H9 (cell line): ENCODE data around the gene RAB6A. TPM values are rescaled to one million over a fixed set of nuclear protein-coding genes. Genes with fewer than 3 reads are reported as not detected.

Experiments
- DNase-seq: peaks from one replicate; pipeline ENCODE4 v3.0.0-alpha.2; 2017
- H2AFZ ChIP-seq: one replicate; pipeline ENCODE4 v1.6.1; 2013; ENCODE audit warnings: mild to moderate bottlenecking, low read length, control low read depth, moderate library complexity
- H2AK5ac ChIP-seq: 2 replicates; pipeline ENCODE4 v1.6.1; 2013; ENCODE audit warnings: low read length, control low read depth, mixed read lengths; ENCODE audit not compliant: insufficient read length
- H2BK120ac ChIP-seq: one replicate; pipeline ENCODE4 v1.6.1; 2013; ENCODE audit warnings: low read depth, mild to moderate bottlenecking, low read length, control low read depth, inconsistent platforms; ENCODE audit not compliant: poor library complexity, severe bottlenecking
- H2BK12ac ChIP-seq: 2 replicates; pipeline ENCODE4 v1.6.1; 2013; ENCODE audit warnings: low read length, control low read depth, mixed read lengths, low read depth; ENCODE audit not compliant: insufficient read length
- H2BK15ac ChIP-seq: 2 replicates; pipeline ENCODE4 v1.6.1; 2013; ENCODE audit warnings: low read depth, low read length, control low read depth
- H2BK20ac ChIP-seq: one replicate; pipeline ENCODE4 v1.6.1; 2013; ENCODE audit warnings: low read depth, mild to moderate bottlenecking, low read length, control low read depth, inconsistent platforms; ENCODE audit not compliant: poor library complexity, severe bottlenecking
- H2BK5ac ChIP-seq: 2 replicates; pipeline ENCODE4 v1.6.1; 2013; ENCODE audit warnings: low read length, control low read depth, mixed read lengths; ENCODE audit not compliant: insufficient read length
- H3K14ac ChIP-seq: 2 replicates; pipeline ENCODE4 v1.6.1; 2013; ENCODE audit warnings: low read length, control low read depth; ENCODE audit not compliant: insufficient read depth
- H3K18ac ChIP-seq: 2 replicates; pipeline ENCODE4 v1.6.1; 2013; ENCODE audit warnings: low read depth, mild to moderate bottlenecking, mixed read lengths, low read length, control low read depth; ENCODE audit not compliant: insufficient read length
- H3K23ac ChIP-seq: 2 replicates; pipeline ENCODE4 v1.6.1; 2013; ENCODE audit warnings: low read length, control low read depth, mixed read lengths, low read depth; ENCODE audit not compliant: insufficient read length
- H3K23me2 ChIP-seq: 2 replicates; pipeline ENCODE4 v1.6.1; 2013; ENCODE audit warnings: low read depth, mild to moderate bottlenecking, mixed read lengths, low read length, control low read depth; ENCODE audit not compliant: insufficient read length, poor library complexity, severe bottlenecking
- H3K27ac ChIP-seq: 2 replicates; pipeline ENCODE4 v1.5.1; 2013; ENCODE audit warnings: low read length, control low read depth, mixed read lengths, low read depth; ENCODE audit not compliant: insufficient read length
- H3K27me3 ChIP-seq: 2 replicates; pipeline ENCODE4 v1.6.1; 2013; ENCODE audit warnings: low read length, control low read depth, inconsistent platforms; ENCODE audit not compliant: insufficient read depth
- H3K4ac ChIP-seq: 2 replicates; pipeline ENCODE4 v1.6.1; 2013; ENCODE audit warnings: low read depth, mild to moderate bottlenecking, control low read depth, inconsistent platforms, low read length, moderate library complexity
- H3K4me1 ChIP-seq: 2 replicates; pipeline ENCODE4 v1.6.1; 2013; ENCODE audit warnings: low read length, control low read depth, inconsistent platforms; ENCODE audit not compliant: insufficient read depth
- H3K4me2 ChIP-seq: 2 replicates; pipeline ENCODE4 v1.6.1; 2013; ENCODE audit warnings: low read length, control low read depth, mixed read lengths; ENCODE audit not compliant: insufficient read length, insufficient read depth
- H3K56ac ChIP-seq: 2 replicates; pipeline ENCODE4 v1.6.1; 2013; ENCODE audit warnings: low read depth, mild to moderate bottlenecking, mixed read lengths, low read length, control low read depth; ENCODE audit not compliant: insufficient read length
- H3K79me1 ChIP-seq: 2 replicates; pipeline ENCODE4 v1.6.1; 2013; ENCODE audit warnings: low read depth, mild to moderate bottlenecking, moderate library complexity, low read length, control low read depth, inconsistent platforms; ENCODE audit not compliant: insufficient read depth, poor library complexity, severe bottlenecking
- H3K79me2 ChIP-seq: 2 replicates; pipeline ENCODE4 v1.6.1; 2013; ENCODE audit warnings: low read length, control low read depth, inconsistent platforms; ENCODE audit not compliant: insufficient read depth
- H3K9ac ChIP-seq: 2 replicates; pipeline ENCODE4 v1.6.1; 2013; ENCODE audit warnings: low read length, control low read depth, mixed read lengths; ENCODE audit not compliant: insufficient read length; ENCODE audit errors: extremely low read depth
- H3K9me3 ChIP-seq: one replicate; pipeline ENCODE4 v1.6.1; 2013; ENCODE audit warnings: low read depth, low read length, inconsistent platforms; ENCODE audit not compliant: control insufficient read depth
- H3T11ph ChIP-seq: one replicate; pipeline ENCODE4 v1.6.1; 2013; ENCODE audit warnings: mild to moderate bottlenecking, low read length, control low read depth, inconsistent platforms
- H4K20me1 ChIP-seq: one replicate; pipeline ENCODE4 v1.6.1; 2013; ENCODE audit not compliant: control insufficient read depth, insufficient read length, insufficient read depth
- H4K5ac ChIP-seq: 2 replicates; pipeline ENCODE4 v1.6.1; 2013; ENCODE audit warnings: low read depth, mild to moderate bottlenecking, mixed read lengths, low read length, control low read depth; ENCODE audit not compliant: insufficient read length
- H4K8ac ChIP-seq: replicated peaks from 2 replicates; pipeline ENCODE4 v1.6.1; 2013; ENCODE audit warnings: low read length, control low read depth, mixed read lengths, low read depth; ENCODE audit not compliant: insufficient read length
- H4K91ac ChIP-seq: 2 replicates; pipeline ENCODE4 v1.6.1; 2013; ENCODE audit warnings: low read depth, mild to moderate bottlenecking, moderate library complexity, mixed read lengths, low read length, control low read depth; ENCODE audit not compliant: insufficient read length
- H3K27ac Mint-ChIP-seq, 3 experiments: 2 replicates in 2 of 3; 3 replicates in 1 of 3; pipeline ENCODE4 v1.8.0; 2020 to 2021; ENCODE audit warnings: mixed read lengths in 3 of 3, mild to moderate bottlenecking in 1 of 3, moderate library complexity in 1 of 3
- H3K27me3 Mint-ChIP-seq: 2 replicates; pipeline ENCODE4 v1.8.0; 2021; ENCODE audit warnings: low read depth, mild to moderate bottlenecking, moderate library complexity, mixed read lengths
- H3K36me3 Mint-ChIP-seq, 3 experiments: 2 replicates in 2 of 3; 3 replicates in 1 of 3; pipeline ENCODE4 v1.8.0; 2020 to 2021; ENCODE audit warnings: low read depth in 3 of 3, mixed read lengths in 3 of 3; ENCODE audit not compliant: insufficient read depth in 1 of 3
- H3K4me1 Mint-ChIP-seq, 2 experiments: 2 replicates each; pipeline ENCODE4 v1.8.0; 2020; ENCODE audit warnings: mixed read lengths in 2 of 2
- H3K4me3 Mint-ChIP-seq, 2 experiments: 2 replicates in 1 of 2; 3 replicates in 1 of 2; pipeline ENCODE4 v1.8.0; 2020 to 2021; ENCODE audit warnings: mild to moderate bottlenecking in 2 of 2, mixed read lengths in 2 of 2, moderate library complexity in 1 of 2
- H3K9me3 Mint-ChIP-seq, 2 experiments: 2 replicates in 1 of 2; 3 replicates in 1 of 2; pipeline ENCODE4 v1.8.0; 2020; ENCODE audit warnings: mild to moderate bottlenecking in 2 of 2, mixed read lengths in 2 of 2, moderate library complexity in 1 of 2
- CTCF ChIP-seq: fragments of 200-600 bp; sonication (generic); conservative IDR thresholded peaks from 3 replicates; pipeline ENCODE4 v1.8.0; 2021; ENCODE audit warnings: antibody characterized with exemption, mild to moderate bottlenecking
- WGBS: extraction: QIAGEN DNeasy Blood & Tissue Kit; methylation state at CpG from one replicate; pipeline ENCODE4 v1.1.7; 2013; ENCODE audit warnings: missing lambda C conversion rate, low lambda C conversion rate, mixed read lengths; ENCODE audit not compliant: insufficient read length; ENCODE audit errors: extremely low coverage; 5-methylcytosine and 5-hydroxymethylcytosine counted together
- total RNA-seq: library from RNA; stranded (reverse); gene quantifications from 2 replicates; pipeline ENCODE4 v1.2.1, GENCODE V29; 2021

The RAB6A gene
- total RNA-seq, 1 experiment from 2014 or later: 72.8 TPM

GRCh38 chr11:73753938-73754337, 6.9 kb downstream of the RAB6A start:
- Histone ChIP-seq H4K20me1 (no peaks in the 10 kb centered on the region), H4K8ac (no peak overlapping the region), H3K4ac (no peak overlapping the region), H3K23me2 (no peaks in the 10 kb centered on the region), H2BK120ac (no peak overlapping the region), H3K27me3 (no peaks in the 10 kb centered on the region), H3K79me2 (peaks cover 34% of the 10 kb centered on the region; the same call in 1 of the 2 replicates), H3K4me2 (no peak overlapping the region), H3K56ac (no peak overlapping the region), H3K27ac (no peak overlapping the region), H2BK15ac (no peak overlapping the region), H3K4me1 (no peaks in the 10 kb centered on the region), H3K9me3 (no peaks in the 10 kb centered on the region), H2BK5ac (no peak overlapping the region), H3K79me1 (peaks cover 10% of the 10 kb centered on the region), H3K9ac (no peak overlapping the region), H2BK20ac (no peak overlapping the region), H3T11ph (no peak overlapping the region), H3K23ac (no peak overlapping the region), H2AK5ac (no peak overlapping the region), H3K14ac (no peak overlapping the region), H4K5ac (no peak overlapping the region), H2BK12ac (no peak overlapping the region), H4K91ac (no peak overlapping the region), H3K18ac (no peak overlapping the region), H2AFZ (no peak overlapping the region)
- no peaks in the 10 kb centered on the region for H3K9me3 Mint-ChIP-seq
- H3K4me1 Mint-ChIP-seq: peaks cover 17 to 20% of the 10 kb centered on the region in 2 experiments
- no peak overlapping the region for H3K27ac Mint-ChIP-seq
- no peak for DNase-seq
- no peak overlapping the region for H3K4me3 Mint-ChIP-seq
- no peaks in the 10 kb centered on the region for H3K27me3 Mint-ChIP-seq
- peaks cover 0 to 13% (median 0%) of the 10 kb centered on the region in 3 experiments; a peak in 4 of 7 replicates for H3K36me3 Mint-ChIP-seq
- TF ChIP-seq CTCF: no peak
- no CpG with 5 or more reads among the region's 1 CpG for WGBS
